Nephron progenitor cell (in vitro differentiated cells): ENCODE measurements around the gene RBM20.

Experiments used
- DNase-seq: peaks from one replicate; pipeline ENCODE4 v3.0.0; 2021
- H3K27ac Mint-ChIP-seq: 2 replicates; pipeline ENCODE4 v1.8.0; 2021; ENCODE audit warnings: mild to moderate bottlenecking, moderate library complexity, mixed read lengths
- H3K27me3 Mint-ChIP-seq: 2 replicates; pipeline ENCODE4 v1.8.0; 2021; ENCODE audit warnings: mild to moderate bottlenecking, low read depth, mixed read lengths; ENCODE audit not compliant: poor library complexity
- H3K36me3 Mint-ChIP-seq: 2 replicates; pipeline ENCODE4 v1.8.0; 2021; ENCODE audit warnings: low read depth, mixed read lengths
- H3K4me1 Mint-ChIP-seq: 2 replicates; pipeline ENCODE4 v1.8.0; 2021; ENCODE audit warnings: mixed read lengths
- H3K4me3 Mint-ChIP-seq: 2 replicates; pipeline ENCODE4 v1.8.0; 2021; ENCODE audit warnings: mild to moderate bottlenecking, moderate library complexity, mixed read lengths
- H3K9me3 Mint-ChIP-seq: 2 replicates; pipeline ENCODE4 v1.8.0; 2021; ENCODE audit warnings: mild to moderate bottlenecking, moderate library complexity, mixed read lengths
- CTCF ChIP-seq: fragments of 200-600 bp; sonication (generic); IDR thresholded peaks from 2 replicates; pipeline ENCODE4 v1.5.0; 2021; ENCODE audit warnings: antibody characterized with exemption

Gene RBM20

GRCh38 chr10:110885932-110886674, 242.0 kb downstream of the RBM20 start:
- no peak for DNase-seq
- no peak overlapping the region for H3K4me3 Mint-ChIP-seq
- peaks cover 4% of the 10 kb centered on the region for H3K27me3 Mint-ChIP-seq
- H3K36me3 Mint-ChIP-seq, result peaks cover 68% of the 10 kb centered on the region
- H3K9me3 Mint-ChIP-seq, result no peaks in the 10 kb centered on the region
- H3K27ac Mint-ChIP-seq, result no peak overlapping the region
- TF ChIP-seq CTCF, result no peak
- no peaks in the 10 kb centered on the region for H3K4me1 Mint-ChIP-seq

GRCh38 chr10:110887560-110887959, 243.4 kb downstream of the RBM20 start:
- H3K27me3 Mint-ChIP-seq, result peaks cover 4% of the 10 kb centered on the region
- H3K4me1 Mint-ChIP-seq, result no peaks in the 10 kb centered on the region
- no peak overlapping the region for H3K4me3 Mint-ChIP-seq
- peaks cover 67% of the 10 kb centered on the region for H3K36me3 Mint-ChIP-seq
- no peaks in the 10 kb centered on the region for H3K9me3 Mint-ChIP-seq
- H3K27ac Mint-ChIP-seq, result no peak overlapping the region
- TF ChIP-seq CTCF, result no peak
- DNase-seq, result no peak
